ENCODE data around the gene KBTBD3.

DNA sequence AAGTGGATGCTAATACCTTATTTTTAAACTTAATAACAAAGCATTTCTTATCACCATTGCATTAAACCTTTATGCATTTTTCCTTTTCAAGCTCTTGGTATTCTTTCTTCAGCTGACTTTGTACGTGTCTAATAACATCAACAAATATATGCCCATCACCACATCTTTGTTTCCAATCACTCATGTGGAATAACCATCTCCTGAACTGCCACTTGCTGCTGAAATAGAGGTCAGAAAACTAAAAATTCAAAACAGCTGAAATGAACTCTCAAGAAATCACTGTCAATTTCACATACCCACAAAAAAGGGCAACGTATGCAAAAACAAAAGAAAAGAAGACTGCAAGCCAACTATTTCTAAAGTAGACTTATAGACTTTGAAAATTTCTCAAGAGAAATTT is 62.5 kb downstream of the KBTBD3 start:
- TF ChIP-seq, protein P1, sequence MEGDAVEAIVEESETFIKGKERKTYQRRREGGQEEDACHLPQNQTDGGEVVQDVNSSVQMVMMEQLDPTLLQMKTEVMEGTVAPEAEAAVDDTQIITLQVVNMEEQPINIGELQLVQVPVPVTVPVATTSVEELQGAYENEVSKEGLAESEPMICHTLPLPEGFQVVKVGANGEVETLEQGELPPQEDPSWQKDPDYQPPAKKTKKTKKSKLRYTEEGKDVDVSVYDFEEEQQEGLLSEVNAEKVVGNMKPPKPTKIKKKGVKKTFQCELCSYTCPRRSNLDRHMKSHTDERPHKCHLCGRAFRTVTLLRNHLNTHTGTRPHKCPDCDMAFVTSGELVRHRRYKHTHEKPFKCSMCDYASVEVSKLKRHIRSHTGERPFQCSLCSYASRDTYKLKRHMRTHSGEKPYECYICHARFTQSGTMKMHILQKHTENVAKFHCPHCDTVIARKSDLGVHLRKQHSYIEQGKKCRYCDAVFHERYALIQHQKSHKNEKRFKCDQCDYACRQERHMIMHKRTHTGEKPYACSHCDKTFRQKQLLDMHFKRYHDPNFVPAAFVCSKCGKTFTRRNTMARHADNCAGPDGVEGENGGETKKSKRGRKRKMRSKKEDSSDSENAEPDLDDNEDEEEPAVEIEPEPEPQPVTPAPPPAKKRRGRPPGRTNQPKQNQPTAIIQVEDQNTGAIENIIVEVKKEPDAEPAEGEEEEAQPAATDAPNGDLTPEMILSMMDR (conservative IDR thresholded peaks at IDR 0.05 in 1 of 2, IDR thresholded peaks at IDR 0.05 in 1 of 2; ENCODE audit: low read depth in 1 of 2, low read length in 2 of 2): no peak
- no peak for TF ChIP-seq EZH2 (IDR thresholded peaks at IDR 0.05; ENCODE audit: low read length, missing control alignments)
